Stimulated activated CD4-positive, alpha-beta T cell treated with anti-CD3 and anti-CD28 coated beads, Interleukin-15, amount 100 ng/mL, for 1 hour (primary cell): ENCODE data around the gene VGLL4.
"Not testable (repeated sequence)": the region's sequence is repeated elsewhere in the genome, so short reads cannot be mapped to it uniquely, and the experiment has no call there.

Source experiments
- DNase-seq, 2 donors: peaks; one replicate each; pipeline ENCODE4 v3.0.0-alpha.2; 2020; ENCODE audit warnings: low read depth in 1 of 2, low spot score in 1 of 2

VGLL4 gene, protein sequence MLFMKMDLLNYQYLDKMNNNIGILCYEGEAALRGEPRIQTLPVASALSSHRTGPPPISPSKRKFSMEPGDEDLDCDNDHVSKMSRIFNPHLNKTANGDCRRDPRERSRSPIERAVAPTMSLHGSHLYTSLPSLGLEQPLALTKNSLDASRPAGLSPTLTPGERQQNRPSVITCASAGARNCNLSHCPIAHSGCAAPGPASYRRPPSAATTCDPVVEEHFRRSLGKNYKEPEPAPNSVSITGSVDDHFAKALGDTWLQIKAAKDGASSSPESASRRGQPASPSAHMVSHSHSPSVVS

DNA sequence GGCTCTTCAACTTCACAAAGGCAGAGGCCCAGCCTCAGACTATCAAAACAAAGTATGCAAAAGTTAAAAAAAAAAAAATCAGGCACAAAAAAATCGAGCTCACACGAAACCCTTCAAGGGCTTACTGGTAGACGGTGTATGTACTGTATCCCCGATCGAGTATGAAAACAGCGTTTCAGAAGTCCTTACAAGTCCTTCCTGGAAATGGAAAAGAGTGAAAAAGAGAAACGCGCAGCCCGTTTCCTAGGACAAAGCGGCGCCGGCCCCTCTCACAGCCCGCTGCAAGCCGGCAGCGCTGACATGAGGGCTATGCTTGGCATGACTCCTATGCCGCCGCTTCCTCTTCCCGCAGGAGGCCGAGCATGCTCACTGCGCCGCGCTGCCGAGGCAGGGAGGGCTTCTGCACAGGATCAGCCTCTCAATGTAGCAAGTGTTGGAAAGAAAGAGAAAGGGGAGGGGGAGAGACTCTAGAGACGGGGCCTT is at the start of gene VGLL4:
VGLL4 (minus strand) TSS at position 311 of the 483 bp plus-strand sequence. CDS start 397 bp downstream, outside the sequence.
- peak; percentile 7 to 50 for DNase-seq

DNA sequence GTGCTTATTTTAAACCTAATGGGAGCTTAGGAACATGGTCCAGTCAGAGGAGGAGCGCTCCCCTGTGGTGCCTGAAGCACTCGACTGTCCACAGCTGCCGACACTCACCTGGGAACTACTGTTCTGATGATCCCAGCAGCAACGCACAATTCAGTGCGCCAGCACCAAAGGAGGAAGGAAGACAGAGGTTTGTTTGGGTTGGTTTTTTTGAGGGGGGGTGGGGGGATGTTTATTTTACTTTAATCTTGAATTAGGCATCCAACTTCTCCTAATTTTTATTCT is 48.8 kb upstream of the VGLL4 start:
- no peak for DNase-seq

DNA sequence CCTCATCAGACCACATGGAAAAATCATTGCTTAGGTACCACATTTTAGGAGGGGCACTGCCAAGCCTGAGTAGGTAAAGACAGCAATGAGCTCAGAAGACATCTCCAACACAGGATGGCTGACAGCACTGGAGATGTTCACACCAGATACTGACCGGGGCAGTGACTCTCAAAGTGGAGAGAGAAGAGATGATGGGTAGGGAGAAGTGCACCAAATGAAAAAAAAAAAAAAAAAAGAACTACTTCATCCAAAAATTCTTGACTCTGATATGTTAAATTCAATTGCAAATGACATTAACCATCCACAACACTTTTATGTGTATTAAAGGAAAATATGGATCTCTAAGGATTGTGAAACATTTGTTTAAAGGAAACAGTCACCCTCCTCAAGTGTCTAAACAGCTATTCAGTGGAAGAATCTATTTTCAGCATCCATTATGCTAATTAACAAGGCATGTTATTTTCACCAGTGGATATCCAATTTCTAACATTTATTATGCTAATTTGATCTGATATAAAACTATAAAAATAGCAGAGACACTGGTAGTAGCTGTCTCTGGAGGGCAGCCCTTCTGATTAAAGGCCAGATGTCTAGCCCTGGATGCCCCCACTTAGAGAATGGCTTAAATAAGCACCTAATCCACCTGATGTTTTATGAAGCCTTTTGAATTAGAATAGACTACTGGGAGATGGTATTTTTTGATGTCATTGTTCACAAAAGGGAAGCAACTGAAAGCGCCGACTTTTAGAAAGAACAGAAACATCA is 48.2 kb upstream of the VGLL4 start:
- DNase-seq = no peak

DNA sequence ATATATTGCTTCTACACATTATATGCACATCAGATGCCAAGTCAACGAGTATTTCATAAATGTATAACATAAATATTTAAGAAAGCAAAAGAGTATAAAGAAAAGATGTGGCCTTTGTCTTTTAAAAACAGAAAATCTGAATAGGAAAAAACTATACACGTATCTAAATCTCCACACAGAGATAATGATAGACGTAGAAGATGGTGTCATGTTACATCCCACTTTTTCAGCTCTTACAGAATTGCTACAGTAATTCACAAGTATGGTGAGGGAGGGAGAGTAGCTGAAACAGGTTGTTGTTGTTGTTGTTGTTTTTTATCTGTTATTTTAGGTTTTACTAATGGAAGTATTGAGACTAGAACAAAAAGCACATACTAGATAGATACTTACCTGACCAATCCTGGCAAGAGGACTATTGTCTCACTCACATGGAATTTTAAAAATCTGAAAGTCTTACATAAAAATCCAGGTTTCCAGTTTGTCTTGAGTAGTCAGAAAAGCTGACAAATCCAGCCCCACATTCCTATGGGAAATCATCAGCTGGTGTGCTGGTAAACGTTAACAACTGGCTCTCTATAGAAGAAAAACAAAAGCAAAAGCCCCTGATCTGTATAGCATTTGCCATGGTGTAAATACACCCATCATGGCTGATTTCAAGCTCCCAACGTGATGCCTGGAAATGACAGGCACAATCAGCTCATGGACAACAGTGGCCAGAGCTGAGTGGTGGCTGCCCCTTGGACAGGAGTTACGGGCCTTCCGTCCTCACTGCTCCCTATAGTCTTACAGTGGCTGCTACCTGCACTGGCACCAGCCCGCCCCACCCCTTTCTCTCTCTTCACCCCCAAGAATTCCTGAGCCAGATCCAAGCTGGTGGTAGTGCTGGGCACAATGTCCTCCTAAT is 47.4 kb upstream of the VGLL4 start:
- DNase-seq = no peak

DNA sequence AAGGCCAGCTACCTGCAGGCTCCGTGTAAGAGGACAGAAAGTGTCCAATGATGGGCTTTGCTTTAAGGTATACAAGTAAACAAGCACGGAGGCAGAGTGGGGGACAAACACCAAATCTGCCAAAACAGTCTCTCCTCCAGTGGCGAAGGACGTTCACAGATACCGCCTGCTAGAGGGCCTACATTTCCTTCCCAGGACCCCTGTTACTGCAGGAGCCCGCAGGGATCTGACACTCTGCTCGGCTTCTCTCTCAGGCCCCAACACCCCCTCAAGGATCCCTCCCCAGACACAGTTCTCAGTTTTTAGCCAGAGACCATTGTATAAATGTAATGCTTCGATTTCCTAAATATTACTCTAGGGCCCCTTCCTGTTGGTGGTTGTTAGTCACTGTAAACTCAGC is 46.0 kb upstream of the VGLL4 start:
- DNase-seq = no peak

DNA sequence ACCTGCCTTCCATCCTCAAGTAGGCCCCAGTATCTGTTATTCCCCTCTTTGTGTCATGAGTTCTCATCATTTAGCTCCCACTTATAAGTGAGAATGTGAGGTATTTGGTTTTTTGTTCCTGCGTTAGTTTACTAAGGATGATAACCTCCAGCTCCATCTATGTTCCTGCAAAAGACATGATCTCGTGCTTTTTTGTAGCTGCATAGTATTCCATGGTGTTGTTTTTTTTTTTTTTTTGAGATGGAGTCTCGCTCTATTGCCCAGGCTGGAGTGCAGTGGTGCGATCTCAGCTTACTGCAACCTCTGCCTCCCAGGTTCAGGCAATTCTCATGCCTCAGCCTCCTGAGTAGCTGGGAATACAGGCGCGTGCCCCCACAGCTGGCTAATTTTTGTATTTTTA is 41.3 kb upstream of the VGLL4 start:
- not testable (repeated sequence) for DNase-seq

DNA sequence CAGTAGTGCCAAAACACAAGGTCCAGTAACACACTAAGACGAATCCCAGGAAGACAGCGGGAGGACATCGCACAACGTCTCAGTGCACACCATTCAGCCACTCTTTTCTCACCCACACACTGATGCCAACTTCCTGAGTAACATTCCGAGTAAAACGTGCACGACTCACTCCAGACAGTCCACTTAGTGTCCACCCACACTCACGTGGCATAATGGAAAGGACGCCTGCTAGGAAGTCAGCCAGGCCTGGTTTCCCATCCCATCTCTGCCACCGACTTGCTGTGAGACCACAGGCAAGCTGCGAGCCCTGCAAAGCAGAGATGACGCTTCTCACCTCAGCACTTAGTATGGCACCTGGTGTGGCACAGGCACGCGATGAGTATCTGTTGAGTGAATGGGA is 36.8 kb upstream of the VGLL4 start:
- DNase-seq = no peak

DNA sequence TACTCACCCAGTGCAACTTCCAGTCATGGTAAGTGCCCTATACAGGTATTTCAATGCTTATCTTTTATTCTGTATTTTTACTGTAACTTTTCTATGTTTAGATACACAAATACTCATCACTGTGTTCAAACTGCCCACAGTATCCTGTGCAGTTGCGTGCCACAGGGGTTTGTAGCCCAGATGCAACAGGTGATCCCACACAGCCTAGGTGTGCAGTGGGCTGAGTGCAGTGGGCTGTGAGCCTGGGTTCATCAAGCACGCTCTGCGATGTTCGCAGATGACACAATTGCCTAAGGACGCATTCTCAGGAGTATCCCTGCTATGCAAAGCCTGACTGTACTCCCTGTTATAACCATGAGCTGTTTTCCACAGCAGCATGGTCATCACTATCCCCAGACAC is 36.2 kb upstream of the VGLL4 start:
- no peak for DNase-seq

DNA sequence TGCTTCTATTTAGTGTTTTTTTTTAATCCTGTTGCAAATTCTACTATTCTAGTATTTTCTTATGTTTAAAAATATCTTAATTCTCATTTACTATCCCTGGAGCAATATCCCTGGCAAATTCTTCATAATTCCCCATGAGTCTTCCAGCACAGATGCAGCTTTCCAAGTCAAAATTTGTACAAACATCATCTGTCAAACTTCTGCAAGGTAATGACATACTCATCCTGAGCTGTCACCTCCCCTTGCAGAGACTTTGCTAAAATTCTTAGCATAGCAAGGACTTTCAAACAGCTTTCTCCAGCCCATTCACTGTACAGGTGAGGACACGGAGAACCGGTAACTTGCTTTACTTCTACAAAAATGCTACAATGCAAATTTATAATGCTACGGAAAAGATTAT is 28.6 kb upstream of the VGLL4 start:
- no peak for DNase-seq

DNA sequence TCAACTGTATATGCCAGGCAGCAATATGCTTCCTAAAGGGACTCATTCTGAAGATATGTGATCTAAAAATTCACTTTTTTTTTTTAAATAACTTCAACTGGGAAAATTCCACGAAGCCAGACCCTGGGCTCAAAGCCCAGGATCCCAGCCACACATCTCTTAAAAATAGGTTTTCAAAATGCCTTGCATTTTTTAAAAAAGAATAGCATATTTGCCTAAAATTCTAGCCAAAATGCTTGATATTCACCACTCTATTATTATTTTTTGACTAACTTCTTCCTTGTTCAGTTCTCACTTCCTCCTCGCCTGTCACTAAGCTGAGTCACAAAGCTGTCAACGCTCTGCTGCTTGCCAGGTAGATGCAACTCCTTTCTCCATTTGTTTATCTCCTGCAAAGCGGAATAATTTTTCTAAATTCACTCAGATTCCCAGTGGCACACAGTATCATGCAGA is 28.0 kb upstream of the VGLL4 start:
- no peak for DNase-seq

DNA sequence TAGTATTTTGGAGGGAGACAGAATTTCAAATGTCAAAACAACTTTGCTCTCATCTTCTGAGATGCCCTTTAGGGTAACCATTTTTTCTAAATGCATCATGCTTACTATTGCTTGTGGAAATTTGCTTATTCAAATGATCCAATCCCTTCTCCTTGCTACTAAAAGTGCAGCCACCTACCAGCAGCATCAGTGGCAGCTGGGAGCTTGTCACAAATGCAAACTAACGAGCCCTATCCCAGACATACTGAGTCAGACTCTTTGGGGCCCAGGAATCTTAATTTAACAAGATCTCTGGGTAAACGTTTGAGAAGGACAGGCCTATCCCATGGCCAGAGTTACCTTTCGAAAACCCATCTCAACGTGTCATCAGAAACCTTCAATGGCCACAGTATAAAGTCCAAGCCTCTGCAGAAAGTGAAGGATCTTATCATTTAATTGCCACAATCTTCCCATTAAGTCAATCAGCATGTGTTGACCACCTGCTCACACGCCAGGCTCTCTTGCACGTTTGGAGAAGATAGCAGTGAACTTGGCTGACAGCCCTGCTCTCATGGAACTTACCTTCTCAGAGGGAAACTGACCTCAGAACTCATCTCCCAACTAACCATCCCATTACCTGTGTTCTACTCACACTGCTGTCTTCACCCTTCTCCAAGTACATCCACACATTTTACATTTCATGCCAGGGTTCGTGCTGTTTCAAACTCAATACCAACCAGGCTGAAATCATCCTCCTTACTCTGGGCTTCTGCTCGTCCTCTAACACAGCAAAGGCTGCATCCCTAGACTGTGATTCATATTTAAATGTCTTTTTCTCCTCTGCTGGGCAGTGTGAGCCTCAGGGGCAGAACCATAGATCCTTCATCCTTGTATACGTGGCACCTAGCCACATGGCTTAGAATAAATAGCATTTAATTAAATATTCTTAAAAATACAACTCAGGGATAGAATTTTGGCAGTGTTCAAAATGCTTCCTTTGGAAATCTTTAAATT is 24.8 kb upstream of the VGLL4 start:
- no peak for DNase-seq

DNA sequence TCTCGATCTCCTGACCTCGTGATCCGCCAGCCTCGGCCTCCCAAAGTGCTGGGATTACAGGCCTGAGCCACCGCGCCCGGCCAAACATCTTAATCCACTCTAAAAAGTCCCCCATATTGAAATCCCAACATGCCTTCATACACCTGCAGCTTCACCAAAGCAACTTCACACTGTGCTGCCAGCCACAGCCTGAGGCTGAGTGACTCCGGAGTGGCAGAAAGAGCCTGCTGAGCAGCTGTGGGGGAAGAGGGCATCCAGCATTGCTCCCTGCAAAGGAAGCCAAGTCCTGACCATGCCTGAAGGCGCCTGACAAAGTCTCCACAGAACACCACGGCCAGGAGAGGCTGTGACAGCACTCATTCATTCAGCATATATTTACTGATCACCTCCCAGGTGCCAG is 21.6 kb upstream of the VGLL4 start:
- no peak for DNase-seq

DNA sequence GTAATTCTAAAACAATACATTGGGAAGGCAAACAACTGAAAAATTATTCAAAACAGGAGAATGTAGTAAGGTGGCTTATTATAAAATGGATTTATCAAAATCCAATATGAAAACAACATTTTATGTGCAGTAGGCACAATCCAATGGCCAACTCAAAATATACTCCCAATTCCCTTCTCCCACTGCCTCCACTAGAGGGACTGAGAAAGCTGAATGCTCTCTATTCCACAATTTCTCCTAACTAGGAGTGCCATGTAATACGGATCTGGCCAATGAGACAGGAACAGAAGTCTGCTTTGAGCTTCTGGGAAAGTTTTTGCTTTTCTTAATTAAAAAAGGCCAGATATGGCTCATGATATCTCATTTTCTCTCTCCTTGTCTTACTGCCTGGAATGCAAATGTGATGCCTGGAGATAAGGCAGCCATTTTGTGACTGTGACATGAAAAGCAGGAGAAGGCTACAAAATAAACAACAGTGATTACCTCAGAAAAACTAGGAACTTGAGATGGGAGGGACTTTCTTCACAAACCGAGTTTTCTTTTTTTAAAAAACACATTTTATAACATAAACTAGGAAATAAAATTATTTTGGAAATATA is 18.8 kb upstream of the VGLL4 start:
- DNase-seq = no peak

DNA sequence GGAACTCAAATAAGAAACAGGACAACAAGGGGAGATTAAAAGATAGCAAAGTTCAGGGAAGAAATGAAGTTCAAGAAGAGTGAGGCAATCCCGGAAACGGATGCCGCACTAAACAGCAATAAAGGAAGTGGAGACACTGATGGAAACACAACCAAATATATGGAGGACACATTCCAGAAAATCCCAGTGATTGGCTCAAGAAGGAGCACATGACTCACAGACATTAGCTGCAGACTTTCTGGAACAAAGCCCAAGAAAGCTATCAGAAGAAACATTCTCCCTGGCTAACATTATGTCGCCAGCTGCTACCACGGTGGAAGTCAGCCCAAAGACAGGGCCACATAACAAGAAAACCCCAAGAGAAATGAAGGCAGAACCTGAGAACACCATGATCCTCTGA is 18.1 kb upstream of the VGLL4 start:
- DNase-seq = no peak

DNA sequence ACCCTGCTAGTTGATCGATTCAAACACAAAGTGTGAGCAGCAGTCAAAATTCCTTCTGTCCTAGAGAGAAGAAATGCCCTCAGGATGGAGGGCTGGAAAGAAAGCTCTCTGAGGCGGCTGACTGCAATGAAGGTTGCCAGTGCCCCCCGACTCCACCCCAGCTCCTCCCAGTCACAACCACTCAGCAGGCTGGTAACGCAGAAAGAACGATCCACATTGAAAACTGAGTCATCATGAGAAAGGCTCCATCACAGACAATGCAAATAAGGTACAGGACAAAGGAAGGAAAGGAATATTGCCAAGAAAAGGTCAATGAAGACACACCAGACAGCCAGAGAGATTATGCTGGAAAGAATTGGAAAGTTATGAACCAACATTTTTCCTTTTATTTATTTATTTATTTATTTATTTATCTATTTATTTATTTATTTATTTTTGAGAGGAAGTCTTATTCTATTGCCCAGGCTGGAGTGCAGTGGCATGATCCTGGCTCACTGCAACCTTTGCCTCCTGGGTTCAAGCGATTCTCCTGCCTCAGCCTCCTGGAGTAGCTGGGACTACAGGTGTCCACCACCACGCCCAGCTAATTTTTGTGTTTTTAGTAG is 17.4 kb upstream of the VGLL4 start:
- DNase-seq = no peak

DNA sequence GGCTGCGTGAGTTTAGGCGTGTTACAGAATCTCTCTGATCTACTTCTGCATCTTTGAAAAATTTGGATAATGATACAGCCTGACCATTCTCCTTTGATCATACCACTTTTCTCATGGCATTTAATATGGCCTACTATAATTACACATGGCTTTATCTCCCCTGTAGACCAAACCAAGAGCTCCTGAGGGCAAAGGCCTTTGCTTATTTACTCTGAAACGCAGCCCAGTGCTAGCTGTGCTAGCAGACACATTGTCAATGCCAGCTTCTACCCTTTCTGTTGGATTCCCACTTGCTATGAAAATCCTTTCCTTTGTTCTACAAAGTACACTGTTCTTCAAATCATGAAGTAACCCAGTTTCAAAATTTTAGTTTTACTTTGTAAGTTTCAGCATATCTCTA is 16.5 kb upstream of the VGLL4 start:
- no peak for DNase-seq

DNA sequence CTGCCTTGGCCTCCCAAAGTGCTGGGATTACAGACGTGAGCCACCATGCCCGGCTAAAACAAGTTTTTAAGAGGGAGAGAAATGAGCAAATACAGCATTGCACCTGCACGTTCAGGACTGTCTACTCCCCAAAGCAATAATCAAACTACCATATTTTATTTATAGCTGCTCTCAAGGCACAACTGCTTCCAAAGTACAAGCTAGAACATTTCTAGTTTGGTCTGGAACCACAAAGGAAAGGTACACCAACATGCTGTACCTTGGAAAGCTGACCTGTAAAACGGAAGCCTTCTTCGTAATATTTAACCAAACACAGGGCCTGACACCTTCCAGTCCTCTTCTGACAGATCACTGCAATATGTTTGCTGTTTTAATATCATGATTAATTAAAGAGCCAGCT is 14.5 kb upstream of the VGLL4 start:
- no peak for DNase-seq

DNA sequence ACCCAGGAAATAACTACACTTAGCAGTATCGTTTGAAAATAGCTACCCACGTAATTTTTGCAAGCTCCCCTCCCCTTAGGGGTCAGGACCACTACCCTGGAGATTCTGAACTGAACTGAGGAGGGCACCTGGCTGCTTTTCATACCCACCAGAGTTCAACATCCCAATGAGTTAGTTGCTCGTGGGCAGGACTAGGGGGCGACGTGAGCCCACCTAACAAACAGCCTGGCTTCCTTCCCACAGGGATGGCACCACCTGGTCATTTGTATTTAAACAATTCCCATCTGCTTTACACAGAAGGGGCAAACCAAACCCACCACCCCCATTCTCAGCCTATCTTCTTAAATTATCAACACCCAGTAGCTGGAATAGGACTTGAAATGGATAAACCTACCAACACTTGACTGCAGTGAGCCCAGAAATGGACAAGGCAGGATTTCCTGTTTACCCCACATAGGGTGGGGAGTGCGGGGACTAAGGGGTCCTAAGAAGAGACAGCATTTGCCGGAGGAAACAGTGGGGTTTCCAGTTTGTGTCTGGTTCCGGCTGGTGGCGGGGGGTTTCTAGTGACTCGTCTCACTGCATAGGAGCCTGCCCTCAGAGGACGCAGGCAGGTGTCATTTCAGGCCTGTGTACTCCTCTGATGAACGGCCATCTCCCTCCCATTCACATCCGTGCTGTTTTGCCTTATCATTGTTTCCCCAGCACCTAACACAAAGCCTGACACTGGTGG is 11.6 kb upstream of the VGLL4 start:
- DNase-seq = no peak

DNA sequence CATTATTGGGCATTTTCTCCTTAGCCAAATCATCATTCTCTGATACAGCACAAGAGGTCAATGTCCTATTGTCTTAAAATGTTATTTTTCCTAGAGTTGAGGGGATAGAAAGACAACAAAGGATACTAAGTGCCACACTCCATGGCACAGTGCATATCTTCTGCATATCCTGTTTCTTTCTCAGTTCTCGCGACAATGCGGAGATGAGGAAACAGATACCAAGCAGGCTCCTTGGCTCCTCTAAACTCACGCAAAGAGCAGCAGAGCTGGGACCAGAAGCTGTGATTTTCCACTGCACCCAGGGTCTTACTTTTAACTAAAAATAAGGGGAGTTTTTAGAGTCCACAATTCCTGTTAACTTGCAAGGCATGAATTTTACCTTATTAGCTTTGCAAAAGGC is 10.5 kb upstream of the VGLL4 start:
- no peak for DNase-seq
